Left colon (tissue), 2 donors: ENCODE data around the gene LPP. TPM values are rescaled to one million over a fixed set of nuclear protein-coding genes. Genes with fewer than 3 reads are reported as not detected.

ENCODE experiments used
- ATAC-seq: fragments of 200-7000 bp; cut with Tn5 transposase; one replicate; pipeline ENCODE4 v1.9.1; 2020; ENCODE audit warnings: mild to moderate bottlenecking, moderate library complexity
- DNase-seq, 2 donors: peaks; one replicate each; pipeline ENCODE4 v3.0.0-alpha.2; 2020
- intact Hi-C, 2 donors: fragments of 100-400 bp; cut with DNase I in 1 of 2; cut with micrococcal nuclease in 1 of 2; formaldehyde crosslinking; loops; one replicate each; pipeline versions ENCODE4 v1.11.2 to v1.14.0; 2022; cut with DNase I, micrococcal nuclease
- total RNA-seq, 2 donors: library from RNA; stranded (reverse); fragmentation: NEBNext Ultra II Directional; extraction: Animal tissue kit (Norgen Biotek cat#: 25700); gene quantifications; one replicate each; pipeline ENCODE4 v1.2.1, GENCODE V29; 2021
- donor health status: DM: no; HTN: no; CAD: no.
- donor health status: DM: yes; HTN: yes; CAD: no.

The LPP gene
- total RNA-seq, 2 donors from 2014 or later = 228 to 258 TPM

DNA sequence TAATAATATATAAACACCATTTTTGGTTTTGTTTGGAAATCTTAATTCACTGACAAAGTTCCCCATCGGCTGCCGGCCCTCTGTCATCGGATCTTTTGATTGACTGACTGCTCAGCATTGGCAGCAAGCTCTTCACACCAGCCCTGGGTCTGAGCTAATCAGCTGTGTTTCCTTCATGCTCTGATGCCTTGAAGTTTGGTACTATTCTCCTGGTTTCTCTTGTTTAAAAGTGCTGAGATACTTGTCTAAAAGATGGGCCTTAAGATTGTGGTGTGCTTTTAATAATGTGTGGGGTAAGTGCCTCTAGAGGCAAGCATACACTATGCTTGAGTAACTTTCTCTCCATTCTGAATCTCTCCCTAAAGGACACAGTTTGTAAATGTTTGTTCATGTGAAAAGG lies 602.3 kb downstream of the LPP start:
- intact Hi-C loops = no loop called here
- ATAC-seq (no peak), DNase-seq (no peak)

- DNase-seq (no peak), ATAC-seq (no peak)
- intact Hi-C loops = no loop called here
Measured at GRCh38 chr3:188759336-188760005, 605.5 kb downstream of the LPP start.

DNA sequence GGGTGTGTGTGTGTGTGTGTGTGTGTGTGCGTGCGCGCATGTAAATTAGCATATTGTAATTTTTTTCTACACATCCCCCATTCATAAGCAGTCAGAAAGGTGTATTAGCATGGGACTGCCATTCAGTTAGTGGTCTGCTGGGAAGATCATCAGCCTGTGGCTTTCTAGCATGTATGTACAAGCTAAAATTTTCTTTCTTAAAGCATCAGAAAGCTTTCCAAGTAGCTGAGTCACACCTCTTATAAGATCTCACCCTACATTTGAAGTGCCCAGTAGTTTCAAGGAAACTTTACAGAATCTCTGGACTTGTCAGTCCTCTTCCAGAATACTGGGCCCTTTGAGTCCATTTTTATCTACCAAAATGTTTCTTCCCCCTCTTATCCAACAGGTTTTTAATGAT lies 606.5 kb downstream of the LPP start:
- intact Hi-C loops = no loop called here
- no peak for ATAC-seq
- no peak for DNase-seq

GRCh38 chr3:188761439-188761838 lies 607.5 kb downstream of the LPP start:
- DNase-seq = no peak
- intact Hi-C loops = no loop called here
- no peak for ATAC-seq

DNA sequence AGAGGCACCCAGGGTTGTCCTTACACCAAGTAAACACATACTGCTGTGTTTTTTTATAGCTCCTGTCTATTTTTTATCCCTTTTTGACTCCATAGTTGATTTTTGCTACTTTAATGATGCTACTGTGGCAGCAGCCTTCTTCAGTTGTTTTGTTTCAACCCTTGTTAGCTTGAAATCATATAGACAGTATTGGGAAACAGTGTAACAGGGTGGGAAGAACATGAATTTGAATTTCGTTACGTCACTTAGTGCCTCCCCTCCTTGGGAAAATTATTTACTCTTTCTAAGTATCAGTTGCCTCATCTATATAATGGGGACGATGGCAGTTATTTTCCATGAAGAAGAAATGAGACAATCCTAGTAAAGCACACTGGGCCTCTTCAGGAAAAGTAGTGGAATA lies 608.0 kb downstream of the LPP start:
- intact Hi-C loops = no loop called here
- ATAC-seq = no peak

GRCh38 chr3:188764609-188765008 lies 610.7 kb downstream of the LPP start:
- intact Hi-C loops = no loop called here
- ATAC-seq = no peak
- no peak for DNase-seq

More for the DNA sequence above, 608.0 kb downstream of the LPP start:
- DNase-seq = no peak

- intact Hi-C loops = no loop called here
- DNase-seq (no peak), ATAC-seq (no peak)
Measured at GRCh38 chr3:188769831-188770230, 615.9 kb downstream of the LPP start.

DNA sequence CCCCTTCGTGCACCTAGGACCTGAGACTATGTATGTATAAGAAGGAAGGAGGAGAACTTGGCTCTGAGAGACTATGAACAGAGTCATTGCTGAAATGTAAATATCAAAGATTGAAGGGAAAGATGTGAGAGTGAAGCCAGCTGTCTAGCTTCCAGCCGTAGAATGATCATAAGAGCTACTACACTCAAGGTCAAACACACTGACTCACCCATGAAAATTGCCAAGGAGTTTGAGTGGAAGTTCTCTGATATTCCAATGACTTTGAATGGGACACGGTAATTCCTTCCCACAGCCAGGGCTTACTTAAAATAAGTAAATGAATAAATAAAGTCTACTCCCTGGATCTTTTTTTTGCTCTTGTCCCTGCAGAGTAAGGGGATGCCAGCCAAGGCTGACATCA lies 618.9 kb downstream of the LPP start:
- intact Hi-C loops = no loop called here
- ATAC-seq (peak; percentile 75), DNase-seq (no peak)

- intact Hi-C loops = no loop called here
- ATAC-seq = no peak
Measured at GRCh38 chr3:188775412-188775811, 621.5 kb downstream of the LPP start.

GRCh38 chr3:188776447-188776846 lies 622.5 kb downstream of the LPP start:
- intact Hi-C loops = no loop called here
- ATAC-seq = no peak
- DNase-seq = no peak

More at GRCh38 chr3:188775412-188775811, 621.5 kb downstream of the LPP start:
- no peak for DNase-seq

DNA sequence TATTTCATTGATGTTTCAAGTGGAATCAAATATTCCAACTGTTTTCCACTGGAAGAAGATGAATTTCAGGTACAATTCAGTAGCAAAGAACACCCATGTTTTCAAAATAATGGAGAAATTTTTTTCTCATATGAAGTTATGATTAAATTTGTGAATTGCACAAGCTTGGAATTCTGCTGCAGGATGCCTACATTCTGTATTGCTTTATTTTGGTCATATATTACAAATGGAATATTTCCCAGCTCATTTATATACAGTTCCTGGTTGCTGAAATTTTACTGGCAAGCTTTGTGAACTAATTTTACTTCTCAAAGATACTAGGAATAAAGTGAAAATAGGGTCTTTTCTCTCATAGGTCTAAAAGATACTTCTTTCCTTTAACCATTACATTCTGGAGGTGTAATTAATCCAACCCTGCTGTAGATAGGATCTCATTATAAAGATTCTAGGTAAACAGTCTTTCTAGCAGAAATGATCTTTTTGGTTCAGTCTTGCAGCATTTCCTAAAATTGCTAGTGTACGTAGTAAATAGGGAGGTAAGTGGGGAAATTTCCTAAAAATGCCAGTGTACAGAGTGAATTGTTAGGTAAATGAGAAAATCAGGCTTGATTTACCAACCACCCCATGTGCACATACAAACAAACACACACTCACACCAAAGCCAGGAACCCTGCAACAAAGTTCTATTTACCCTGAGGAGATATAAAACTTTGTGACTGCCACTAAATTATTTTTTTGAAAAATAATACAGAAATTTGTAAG lies 624.3 kb downstream of the LPP start:
- intact Hi-C loops = no loop called here
- DNase-seq = no peak
- ATAC-seq = no peak

GRCh38 chr3:188779281-188779980 lies 625.5 kb downstream of the LPP start:
- intact Hi-C loops = no loop called here
- ATAC-seq (no peak), DNase-seq (no peak)

DNA sequence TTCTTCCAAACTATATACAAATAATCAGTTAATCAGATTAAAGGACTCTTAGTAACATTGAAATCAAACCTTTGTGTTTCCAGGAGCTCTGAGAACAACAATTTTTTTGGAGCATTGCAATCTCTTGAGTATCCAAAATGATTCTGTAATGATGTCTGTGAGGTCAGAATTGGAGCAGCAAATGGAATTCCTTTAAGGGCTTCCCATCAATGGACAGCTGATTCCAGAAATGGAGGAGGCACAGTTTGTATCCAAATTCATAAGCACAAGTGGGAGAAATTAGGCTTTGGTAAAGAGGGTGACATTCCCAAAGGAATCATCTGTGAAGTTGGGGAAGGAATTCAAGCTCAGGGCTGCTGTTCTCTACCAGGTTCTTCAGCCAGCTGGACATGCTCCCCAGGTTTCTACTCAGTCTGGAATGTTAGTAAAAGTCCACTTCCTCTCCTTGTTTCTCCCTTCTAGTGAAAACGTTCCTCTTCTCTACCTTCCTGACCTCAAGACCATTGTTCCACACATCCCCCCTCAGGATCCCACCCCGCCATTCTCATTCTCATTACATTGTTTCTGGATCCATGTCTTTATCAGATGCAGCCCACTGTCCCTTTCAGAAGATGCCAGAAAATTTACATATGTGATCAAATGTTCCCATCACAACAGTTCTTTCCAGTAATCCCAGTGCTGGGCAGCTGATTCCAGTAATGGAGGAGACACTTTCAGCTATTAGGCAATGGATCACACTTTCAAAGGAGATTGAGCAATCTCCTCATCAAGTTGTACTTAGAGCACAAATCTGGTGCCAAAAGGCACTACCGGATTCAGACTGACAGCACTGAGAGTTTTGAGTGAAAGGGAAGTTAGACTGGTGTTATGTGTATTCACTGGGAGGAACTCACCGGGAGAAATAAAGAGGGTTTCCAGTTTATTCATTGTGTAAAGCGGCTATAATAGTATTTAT lies 626.5 kb downstream of the LPP start:
- intact Hi-C loops = no loop called here
- DNase-seq = no peak
- ATAC-seq = no peak

- intact Hi-C loops = no loop called here
- DNase-seq = no peak
- ATAC-seq = no peak
Measured at GRCh38 chr3:188782613-188783124, 628.7 kb downstream of the LPP start.

DNA sequence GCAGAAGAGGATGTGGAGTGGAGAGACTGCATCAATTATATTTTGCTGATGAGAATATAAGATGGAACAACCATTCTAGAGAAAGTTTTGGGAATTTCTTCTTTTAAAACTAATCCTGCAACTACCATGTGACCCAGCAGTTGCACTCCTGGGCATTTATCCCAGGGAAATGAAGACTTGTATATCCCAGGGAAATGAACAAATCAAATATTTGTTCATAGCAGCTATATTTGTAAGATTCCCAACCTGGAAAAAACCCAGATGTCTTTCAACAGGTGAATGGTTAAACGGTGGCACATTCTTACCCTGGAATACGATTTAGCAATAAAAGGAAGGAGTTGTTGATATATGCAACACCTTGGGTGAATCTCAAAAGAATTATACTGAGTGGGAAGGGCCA lies 632.5 kb downstream of the LPP start:
- intact Hi-C loops = no loop called here
- DNase-seq (no peak), ATAC-seq (peak; percentile 13)

- no peak for ATAC-seq
- no peak for DNase-seq
- intact Hi-C loops = no loop called here
Measured at GRCh38 chr3:188788621-188789081, 634.7 kb downstream of the LPP start.

DNA sequence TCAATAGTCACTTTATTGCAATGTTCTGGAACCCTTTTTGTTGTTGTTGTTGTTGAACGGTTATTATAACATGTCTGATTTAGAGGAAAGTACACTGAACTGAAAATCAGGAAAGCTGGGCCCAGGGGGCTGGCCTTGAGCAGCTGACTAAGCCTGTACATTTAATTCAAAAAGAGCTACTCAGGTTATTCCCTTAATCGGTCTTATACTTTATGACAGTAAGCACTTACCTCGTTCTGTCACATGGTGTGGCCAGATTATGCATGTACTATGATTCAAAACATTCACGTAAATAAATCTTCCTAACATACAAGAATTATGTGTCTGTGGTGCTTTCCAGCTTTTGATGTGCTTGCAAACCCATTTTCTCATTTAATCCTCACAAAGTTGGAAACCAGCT lies 635.3 kb downstream of the LPP start:
- ATAC-seq (no peak), DNase-seq (no peak)
- intact Hi-C loops = no loop called here

DNA sequence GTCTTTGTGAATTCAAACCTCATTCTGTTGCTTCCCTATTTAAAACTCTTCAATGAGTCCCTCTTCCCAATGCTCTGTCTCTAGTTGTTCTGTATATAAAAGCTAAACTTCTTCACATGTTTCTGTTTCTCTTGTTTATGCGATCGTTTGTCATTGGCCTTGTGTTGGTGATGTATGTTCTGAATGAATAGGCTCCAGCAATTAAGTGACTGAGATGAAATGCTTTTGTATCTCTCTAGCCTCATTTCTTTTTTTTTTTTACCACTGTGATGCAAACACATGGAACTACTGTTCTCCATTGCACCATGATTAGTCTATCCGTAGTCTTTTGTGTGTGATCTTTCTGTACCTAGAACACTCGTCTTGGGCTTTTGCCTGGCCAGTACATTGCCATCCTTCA lies 637.4 kb downstream of the LPP start:
- no peak for ATAC-seq
- no peak for DNase-seq
- intact Hi-C loops = no loop called here

GRCh38 chr3:188792793-188793192 lies 638.8 kb downstream of the LPP start:
- ATAC-seq (no peak), DNase-seq (no peak)
- intact Hi-C loops = no loop called here
